ENCODE measurements around the gene CEP112. TPM values are rescaled to one million over a fixed set of nuclear protein-coding genes. Genes with fewer than 3 reads are reported as not detected.

Gene CEP112
- total and polyA plus RNA-seq, 2 of the 13 experiments (the other 11 are each of a cell fraction or from before 2014, with no cell fraction given): 1.2 to 3.4 TPM

DNA sequence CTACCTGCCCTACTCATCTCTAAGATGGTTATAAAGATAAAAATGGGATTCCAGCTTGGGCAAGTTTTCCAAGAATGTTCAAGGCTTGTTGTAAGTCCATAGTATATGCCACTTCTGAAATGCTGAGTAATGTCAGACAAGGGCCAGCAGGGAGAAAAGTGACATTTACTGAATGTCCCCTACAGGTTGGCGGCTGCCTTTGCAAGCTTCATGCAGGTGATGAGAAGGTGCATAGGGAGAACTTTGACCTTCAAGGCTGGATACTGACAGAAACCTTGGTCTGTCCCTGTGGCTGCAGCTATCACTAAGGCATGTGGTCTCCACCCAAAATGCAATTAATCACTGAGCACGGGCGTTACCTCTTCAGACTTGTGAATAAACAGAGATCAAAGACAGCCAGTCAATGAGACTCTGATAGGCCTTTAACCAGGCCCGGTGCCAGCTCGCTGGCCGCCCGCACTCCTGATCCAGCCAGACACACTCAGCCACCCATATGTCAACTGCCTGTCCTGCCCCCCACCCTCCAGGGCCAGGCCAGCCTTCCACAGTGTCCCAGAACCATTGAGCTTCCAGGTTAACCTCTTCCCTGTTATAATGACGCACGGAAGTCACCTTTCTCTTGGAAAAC, 603.6 kb downstream of the CEP112 start (continued):
- TF ChIP-seq, protein P1, sequence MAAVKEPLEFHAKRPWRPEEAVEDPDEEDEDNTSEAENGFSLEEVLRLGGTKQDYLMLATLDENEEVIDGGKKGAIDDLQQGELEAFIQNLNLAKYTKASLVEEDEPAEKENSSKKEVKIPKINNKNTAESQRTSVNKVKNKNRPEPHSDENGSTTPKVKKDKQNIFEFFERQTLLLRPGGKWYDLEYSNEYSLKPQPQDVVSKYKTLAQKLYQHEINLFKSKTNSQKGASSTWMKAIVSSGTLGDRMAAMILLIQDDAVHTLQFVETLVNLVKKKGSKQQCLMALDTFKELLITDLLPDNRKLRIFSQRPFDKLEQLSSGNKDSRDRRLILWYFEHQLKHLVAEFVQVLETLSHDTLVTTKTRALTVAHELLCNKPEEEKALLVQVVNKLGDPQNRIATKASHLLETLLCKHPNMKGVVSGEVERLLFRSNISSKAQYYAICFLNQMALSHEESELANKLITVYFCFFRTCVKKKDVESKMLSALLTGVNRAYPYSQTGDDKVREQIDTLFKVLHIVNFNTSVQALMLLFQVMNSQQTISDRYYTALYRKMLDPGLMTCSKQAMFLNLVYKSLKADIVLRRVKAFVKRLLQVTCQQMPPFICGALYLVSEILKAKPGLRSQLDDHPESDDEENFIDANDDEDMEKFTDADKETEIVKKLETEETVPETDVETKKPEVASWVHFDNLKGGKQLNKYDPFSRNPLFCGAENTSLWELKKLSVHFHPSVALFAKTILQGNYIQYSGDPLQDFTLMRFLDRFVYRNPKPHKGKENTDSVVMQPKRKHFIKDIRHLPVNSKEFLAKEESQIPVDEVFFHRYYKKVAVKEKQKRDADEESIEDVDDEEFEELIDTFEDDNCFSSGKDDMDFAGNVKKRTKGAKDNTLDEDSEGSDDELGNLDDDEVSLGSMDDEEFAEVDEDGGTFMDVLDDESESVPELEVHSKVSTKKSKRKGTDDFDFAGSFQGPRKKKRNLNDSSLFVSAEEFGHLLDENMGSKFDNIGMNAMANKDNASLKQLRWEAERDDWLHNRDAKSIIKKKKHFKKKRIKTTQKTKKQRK (IDR thresholded peaks at IDR 0.05; ENCODE audit: low read length): no peak
- TF ChIP-seq MEIS1 (CRISPR knock-in tag; IDR thresholded peaks at IDR 0.05; ENCODE audit: borderline replicate concordance) (0 out of 2 replicates have a peak, but pooled peaks have one; percentile 19), DNMT3B (CRISPR knock-in tag; conservative IDR thresholded peaks at IDR 0.05) (no peak), ZNF781 (CRISPR knock-in tag; IDR thresholded peaks at IDR 0.05; ENCODE audit: borderline replicate concordance, not compliant biosample characterization) (no peak), PAWR (CRISPR knock-in tag; IDR thresholded peaks at IDR 0.05; ENCODE audit: borderline replicate concordance) (no peak), MLLT10 (CRISPR knock-in tag; IDR thresholded peaks at IDR 0.05) (no peak)
- TF ChIP-seq, protein P2, sequence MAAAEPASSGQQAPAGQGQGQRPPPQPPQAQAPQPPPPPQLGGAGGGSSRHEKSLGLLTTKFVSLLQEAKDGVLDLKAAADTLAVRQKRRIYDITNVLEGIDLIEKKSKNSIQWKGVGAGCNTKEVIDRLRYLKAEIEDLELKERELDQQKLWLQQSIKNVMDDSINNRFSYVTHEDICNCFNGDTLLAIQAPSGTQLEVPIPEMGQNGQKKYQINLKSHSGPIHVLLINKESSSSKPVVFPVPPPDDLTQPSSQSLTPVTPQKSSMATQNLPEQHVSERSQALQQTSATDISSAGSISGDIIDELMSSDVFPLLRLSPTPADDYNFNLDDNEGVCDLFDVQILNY (CRISPR knock-in tag; conservative IDR thresholded peaks at IDR 0.05): no peak
- TF ChIP-seq, protein P3, sequence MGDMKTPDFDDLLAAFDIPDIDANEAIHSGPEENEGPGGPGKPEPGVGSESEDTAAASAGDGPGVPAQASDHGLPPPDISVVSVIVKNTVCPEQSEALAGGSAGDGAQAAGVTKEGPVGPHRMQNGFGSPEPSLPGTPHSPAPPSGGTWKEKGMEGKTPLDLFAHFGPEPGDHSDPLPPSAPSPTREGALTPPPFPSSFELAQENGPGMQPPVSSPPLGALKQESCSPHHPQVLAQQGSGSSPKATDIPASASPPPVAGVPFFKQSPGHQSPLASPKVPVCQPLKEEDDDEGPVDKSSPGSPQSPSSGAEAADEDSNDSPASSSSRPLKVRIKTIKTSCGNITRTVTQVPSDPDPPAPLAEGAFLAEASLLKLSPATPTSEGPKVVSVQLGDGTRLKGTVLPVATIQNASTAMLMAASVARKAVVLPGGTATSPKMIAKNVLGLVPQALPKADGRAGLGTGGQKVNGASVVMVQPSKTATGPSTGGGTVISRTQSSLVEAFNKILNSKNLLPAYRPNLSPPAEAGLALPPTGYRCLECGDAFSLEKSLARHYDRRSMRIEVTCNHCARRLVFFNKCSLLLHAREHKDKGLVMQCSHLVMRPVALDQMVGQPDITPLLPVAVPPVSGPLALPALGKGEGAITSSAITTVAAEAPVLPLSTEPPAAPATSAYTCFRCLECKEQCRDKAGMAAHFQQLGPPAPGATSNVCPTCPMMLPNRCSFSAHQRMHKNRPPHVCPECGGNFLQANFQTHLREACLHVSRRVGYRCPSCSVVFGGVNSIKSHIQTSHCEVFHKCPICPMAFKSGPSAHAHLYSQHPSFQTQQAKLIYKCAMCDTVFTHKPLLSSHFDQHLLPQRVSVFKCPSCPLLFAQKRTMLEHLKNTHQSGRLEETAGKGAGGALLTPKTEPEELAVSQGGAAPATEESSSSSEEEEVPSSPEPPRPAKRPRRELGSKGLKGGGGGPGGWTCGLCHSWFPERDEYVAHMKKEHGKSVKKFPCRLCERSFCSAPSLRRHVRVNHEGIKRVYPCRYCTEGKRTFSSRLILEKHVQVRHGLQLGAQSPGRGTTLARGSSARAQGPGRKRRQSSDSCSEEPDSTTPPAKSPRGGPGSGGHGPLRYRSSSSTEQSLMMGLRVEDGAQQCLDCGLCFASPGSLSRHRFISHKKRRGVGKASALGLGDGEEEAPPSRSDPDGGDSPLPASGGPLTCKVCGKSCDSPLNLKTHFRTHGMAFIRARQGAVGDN (CRISPR knock-in tag; IDR thresholded peaks at IDR 0.05): peak; percentile 61
- TF ChIP-seq, protein P4, sequence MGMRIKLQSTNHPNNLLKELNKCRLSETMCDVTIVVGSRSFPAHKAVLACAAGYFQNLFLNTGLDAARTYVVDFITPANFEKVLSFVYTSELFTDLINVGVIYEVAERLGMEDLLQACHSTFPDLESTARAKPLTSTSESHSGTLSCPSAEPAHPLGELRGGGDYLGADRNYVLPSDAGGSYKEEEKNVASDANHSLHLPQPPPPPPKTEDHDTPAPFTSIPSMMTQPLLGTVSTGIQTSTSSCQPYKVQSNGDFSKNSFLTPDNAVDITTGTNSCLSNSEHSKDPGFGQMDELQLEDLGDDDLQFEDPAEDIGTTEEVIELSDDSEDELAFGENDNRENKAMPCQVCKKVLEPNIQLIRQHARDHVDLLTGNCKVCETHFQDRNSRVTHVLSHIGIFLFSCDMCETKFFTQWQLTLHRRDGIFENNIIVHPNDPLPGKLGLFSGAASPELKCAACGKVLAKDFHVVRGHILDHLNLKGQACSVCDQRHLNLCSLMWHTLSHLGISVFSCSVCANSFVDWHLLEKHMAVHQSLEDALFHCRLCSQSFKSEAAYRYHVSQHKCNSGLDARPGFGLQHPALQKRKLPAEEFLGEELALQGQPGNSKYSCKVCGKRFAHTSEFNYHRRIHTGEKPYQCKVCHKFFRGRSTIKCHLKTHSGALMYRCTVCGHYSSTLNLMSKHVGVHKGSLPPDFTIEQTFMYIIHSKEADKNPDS (CRISPR knock-in tag; IDR thresholded peaks at IDR 0.05): no peak
- TF ChIP-seq, protein P5, sequence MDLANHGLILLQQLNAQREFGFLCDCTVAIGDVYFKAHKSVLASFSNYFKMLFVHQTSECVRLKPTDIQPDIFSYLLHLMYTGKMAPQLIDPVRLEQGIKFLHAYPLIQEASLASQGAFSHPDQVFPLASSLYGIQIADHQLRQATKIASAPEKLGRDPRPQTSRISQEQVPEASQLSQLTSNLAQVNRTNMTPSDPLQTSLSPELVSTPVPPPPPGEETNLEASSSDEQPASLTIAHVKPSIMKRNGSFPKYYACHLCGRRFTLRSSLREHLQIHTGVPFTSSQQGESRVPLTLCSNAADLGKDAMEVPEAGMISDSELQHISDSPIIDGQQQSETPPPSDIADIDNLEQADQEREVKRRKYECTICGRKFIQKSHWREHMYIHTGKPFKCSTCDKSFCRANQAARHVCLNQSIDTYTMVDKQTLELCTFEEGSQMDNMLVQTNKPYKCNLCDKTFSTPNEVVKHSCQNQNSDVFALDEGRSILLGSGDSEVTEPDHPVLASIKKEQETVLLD (CRISPR knock-in tag; IDR thresholded peaks at IDR 0.05; ENCODE audit: low read depth): no peak
- TF ChIP-seq, protein P6, sequence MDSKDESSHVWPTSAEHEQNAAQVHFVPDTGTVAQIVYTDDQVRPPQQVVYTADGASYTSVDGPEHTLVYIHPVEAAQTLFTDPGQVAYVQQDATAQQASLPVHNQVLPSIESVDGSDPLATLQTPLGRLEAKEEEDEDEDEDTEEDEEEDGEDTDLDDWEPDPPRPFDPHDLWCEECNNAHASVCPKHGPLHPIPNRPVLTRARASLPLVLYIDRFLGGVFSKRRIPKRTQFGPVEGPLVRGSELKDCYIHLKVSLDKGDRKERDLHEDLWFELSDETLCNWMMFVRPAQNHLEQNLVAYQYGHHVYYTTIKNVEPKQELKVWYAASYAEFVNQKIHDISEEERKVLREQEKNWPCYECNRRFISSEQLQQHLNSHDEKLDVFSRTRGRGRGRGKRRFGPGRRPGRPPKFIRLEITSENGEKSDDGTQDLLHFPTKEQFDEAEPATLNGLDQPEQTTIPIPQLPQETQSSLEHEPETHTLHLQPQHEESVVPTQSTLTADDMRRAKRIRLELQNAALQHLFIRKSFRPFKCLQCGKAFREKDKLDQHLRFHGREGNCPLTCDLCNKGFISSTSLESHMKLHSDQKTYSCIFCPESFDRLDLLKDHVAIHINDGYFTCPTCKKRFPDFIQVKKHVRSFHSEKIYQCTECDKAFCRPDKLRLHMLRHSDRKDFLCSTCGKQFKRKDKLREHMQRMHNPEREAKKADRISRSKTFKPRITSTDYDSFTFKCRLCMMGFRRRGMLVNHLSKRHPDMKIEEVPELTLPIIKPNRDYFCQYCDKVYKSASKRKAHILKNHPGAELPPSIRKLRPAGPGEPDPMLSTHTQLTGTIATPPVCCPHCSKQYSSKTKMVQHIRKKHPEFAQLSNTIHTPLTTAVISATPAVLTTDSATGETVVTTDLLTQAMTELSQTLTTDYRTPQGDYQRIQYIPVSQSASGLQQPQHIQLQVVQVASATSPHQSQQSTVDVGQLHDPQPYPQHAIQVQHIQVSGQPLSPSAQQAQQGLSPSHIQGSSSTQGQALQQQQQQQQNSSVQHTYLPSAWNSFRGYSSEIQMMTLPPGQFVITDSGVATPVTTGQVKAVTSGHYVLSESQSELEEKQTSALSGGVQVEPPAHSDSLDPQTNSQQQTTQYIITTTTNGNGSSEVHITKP (CRISPR knock-in tag; IDR thresholded peaks at IDR 0.05; ENCODE audit: low read depth): 0 out of 2 replicates have a peak, but pooled peaks have one; percentile 57

Data from HepG2 (cell line).